ENCODE measurements around the gene SLC6A13. TPM values are rescaled to one million over a fixed set of nuclear protein-coding genes. Genes with fewer than 3 reads are reported as not detected.

Gene SLC6A13
- polyA plus RNA-seq, 1 donor from 2014 or later: 1.4 TPM

GRCh38 chr12:240566-240965 is 22.1 kb downstream of the SLC6A13 start:
- TF ChIP-seq EZH2 (IDR thresholded peaks at IDR 0.05; ENCODE audit: borderline replicate concordance, insufficient read depth, low read length, poor library complexity, severe bottlenecking) (no peak), REST (IDR thresholded peaks at IDR 0.05; ENCODE audit: borderline replicate concordance) (no peak), MXI1 (conservative IDR thresholded peaks at IDR 0.05; ENCODE audit: poor library complexity, severe bottlenecking) (no peak), RAD21 (conservative IDR thresholded peaks at IDR 0.05) (no peak), POLR2AphosphoS5 (IDR thresholded peaks at IDR 0.05) (no peak), SMC3 (conservative IDR thresholded peaks at IDR 0.05; ENCODE audit: poor library complexity) (no peak), EP300 (conservative IDR thresholded peaks at IDR 0.05; ENCODE audit: poor library complexity, severe bottlenecking) (no peak), TAF1 (IDR thresholded peaks at IDR 0.05; ENCODE audit: low read depth) (no peak)
- TF ChIP-seq, protein P1, sequence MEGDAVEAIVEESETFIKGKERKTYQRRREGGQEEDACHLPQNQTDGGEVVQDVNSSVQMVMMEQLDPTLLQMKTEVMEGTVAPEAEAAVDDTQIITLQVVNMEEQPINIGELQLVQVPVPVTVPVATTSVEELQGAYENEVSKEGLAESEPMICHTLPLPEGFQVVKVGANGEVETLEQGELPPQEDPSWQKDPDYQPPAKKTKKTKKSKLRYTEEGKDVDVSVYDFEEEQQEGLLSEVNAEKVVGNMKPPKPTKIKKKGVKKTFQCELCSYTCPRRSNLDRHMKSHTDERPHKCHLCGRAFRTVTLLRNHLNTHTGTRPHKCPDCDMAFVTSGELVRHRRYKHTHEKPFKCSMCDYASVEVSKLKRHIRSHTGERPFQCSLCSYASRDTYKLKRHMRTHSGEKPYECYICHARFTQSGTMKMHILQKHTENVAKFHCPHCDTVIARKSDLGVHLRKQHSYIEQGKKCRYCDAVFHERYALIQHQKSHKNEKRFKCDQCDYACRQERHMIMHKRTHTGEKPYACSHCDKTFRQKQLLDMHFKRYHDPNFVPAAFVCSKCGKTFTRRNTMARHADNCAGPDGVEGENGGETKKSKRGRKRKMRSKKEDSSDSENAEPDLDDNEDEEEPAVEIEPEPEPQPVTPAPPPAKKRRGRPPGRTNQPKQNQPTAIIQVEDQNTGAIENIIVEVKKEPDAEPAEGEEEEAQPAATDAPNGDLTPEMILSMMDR (IDR thresholded peaks at IDR 0.05; ENCODE audit: poor library complexity, severe bottlenecking): no peak

DNA sequence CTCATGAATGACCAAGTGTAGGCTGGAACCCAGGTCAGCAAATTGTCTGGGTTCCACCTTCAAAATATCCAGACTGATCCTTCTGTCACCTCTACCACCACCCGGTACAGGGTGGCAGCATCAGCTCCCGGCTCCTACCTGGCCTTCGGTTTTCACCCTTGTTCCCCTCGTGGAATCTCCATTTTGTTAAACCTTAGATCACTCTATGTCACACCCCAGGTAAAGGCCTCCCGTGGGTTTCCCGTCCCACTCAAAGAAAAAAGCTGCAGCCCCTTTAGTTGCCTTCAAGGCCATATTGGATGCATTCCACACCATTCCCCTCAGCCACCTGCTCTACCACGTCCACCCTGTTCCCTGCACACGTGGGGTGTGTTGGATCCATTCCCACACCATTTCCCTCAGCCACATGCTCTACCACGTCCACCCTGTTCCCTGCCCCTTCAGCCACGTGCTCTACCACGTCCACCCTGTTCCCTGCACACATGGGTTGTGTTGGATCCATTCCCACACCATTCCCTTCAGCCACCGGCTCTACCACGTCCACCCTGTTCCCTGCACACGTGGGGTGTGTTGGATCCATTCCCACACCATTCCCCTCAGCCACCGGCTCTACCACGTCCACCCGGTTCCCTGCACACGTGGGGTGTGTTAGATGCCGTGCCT is 23.8 kb downstream of the SLC6A13 start:
- Histone ChIP-seq H3K4me2 (ENCODE audit: low read length) (no peak overlapping the region), H3K79me2 (replicated peaks; ENCODE audit: insufficient read depth, low read length) (no peaks in the 10 kb centered on the region), H3K36me3 (ENCODE audit: insufficient read depth, low read length) (no peaks in the 10 kb centered on the region), H3K27ac (ENCODE audit: low read length) (no peak overlapping the region), H2AFZ (ENCODE audit: low read depth, low read length) (no peak overlapping the region), H3K9me3 (ENCODE audit: low read length) (no peaks in the 10 kb centered on the region), H3K9me2 (ENCODE audit: insufficient read depth, low read length) (no peaks in the 10 kb centered on the region), H3K9ac (ENCODE audit: low read length) (no peak overlapping the region), H3K27me3 (ENCODE audit: insufficient read depth, low read depth, low read length) (no peaks in the 10 kb centered on the region), H3F3A (ENCODE audit: insufficient read depth, low read length, poor library complexity, severe bottlenecking) (no peaks in the 10 kb centered on the region), H3K4me3 (ENCODE audit: low read length) (no peak overlapping the region), H4K20me1 (ENCODE audit: insufficient read depth) (no peaks in the 10 kb centered on the region)
- no peak for TF ChIP-seq POLR2AphosphoS5 (IDR thresholded peaks at IDR 0.05)
- TF ChIP-seq EZH2 (IDR thresholded peaks at IDR 0.05; ENCODE audit: borderline replicate concordance, insufficient read depth, low read length, poor library complexity, severe bottlenecking): no peak
- no peak for TF ChIP-seq EP300 (conservative IDR thresholded peaks at IDR 0.05; ENCODE audit: poor library complexity, severe bottlenecking)
- TF ChIP-seq TAF1 (IDR thresholded peaks at IDR 0.05; ENCODE audit: low read depth): no peak
- TF ChIP-seq, protein P1 (IDR thresholded peaks at IDR 0.05; ENCODE audit: poor library complexity, severe bottlenecking): no peak
- no peak for TF ChIP-seq MXI1 (conservative IDR thresholded peaks at IDR 0.05; ENCODE audit: poor library complexity, severe bottlenecking)
- no peak for TF ChIP-seq SMC3 (conservative IDR thresholded peaks at IDR 0.05; ENCODE audit: poor library complexity)
- no peak for TF ChIP-seq REST (IDR thresholded peaks at IDR 0.05; ENCODE audit: borderline replicate concordance)

More at GRCh38 chr12:240566-240965, 22.1 kb downstream of the SLC6A13 start:
- no peaks in the 10 kb centered on the region for H4K20me1 ChIP-seq (ENCODE audit: insufficient read depth)
- no peaks in the 10 kb centered on the region for H3F3A ChIP-seq (ENCODE audit: insufficient read depth, low read length, poor library complexity, severe bottlenecking)
- H3K9ac ChIP-seq (ENCODE audit: low read length): no peak overlapping the region
- H3K4me2 ChIP-seq (ENCODE audit: low read length): no peak overlapping the region
- H3K36me3 ChIP-seq (ENCODE audit: insufficient read depth, low read length): no peaks in the 10 kb centered on the region
- H3K79me2 ChIP-seq (replicated peaks; ENCODE audit: insufficient read depth, low read length): no peaks in the 10 kb centered on the region
- H3K4me3 ChIP-seq (ENCODE audit: low read length): no peak overlapping the region
- no peaks in the 10 kb centered on the region for H3K9me3 ChIP-seq (ENCODE audit: low read length)
- H3K27ac ChIP-seq (ENCODE audit: low read length): no peak overlapping the region
- no peaks in the 10 kb centered on the region for H3K27me3 ChIP-seq (ENCODE audit: insufficient read depth, low read depth, low read length)
- no peaks in the 10 kb centered on the region for H3K9me2 ChIP-seq (ENCODE audit: insufficient read depth, low read length)
- H2AFZ ChIP-seq (ENCODE audit: low read depth, low read length): no peak overlapping the region

Data from neural cell (in vitro differentiated cells).